Endothelial cell of umbilical vein (primary cell): ENCODE data around the gene ASCL5. TPM values are rescaled to one million over a fixed set of nuclear protein-coding genes. Genes with fewer than 3 reads are reported as not detected.

Experiments
- BruUV-seq: library from RNA; stranded (reverse); fragments of 400-500 nt; replicated peaks from 2 replicates; lab custom pipeline; 2021; lab: Mats Ljungman, UMichigan
- CTCF ChIA-PET: fragments of 300-600, 350-600 bp; sonication (Branson Sonifier 250); formaldehyde crosslinking; loops from one replicate; lab custom pipeline; 2021; ENCODE audit warnings: antibody characterized with exemption, inconsistent platforms; lab: Charles Lee
- POLR2A ChIA-PET: fragments of 300-600, 350-600 bp; sonication (Branson Sonifier 250); formaldehyde crosslinking; loops from one replicate; lab custom pipeline; 2021; ENCODE audit warnings: antibody characterized with exemption, inconsistent platforms; lab: Charles Lee
- DNase-seq: peaks from one replicate; pipeline ENCODE4 v3.0.0-alpha.2; 2011; ENCODE audit warnings: low read depth, low spot score
- FAIRE-seq: peaks from 2 replicates; lab custom pipeline; 2011; peaks lifted over from hg19 to GRCh38; lab: Jason Lieb, UNC
- H2AFZ ChIP-seq: 2 replicates; pipeline ENCODE4 v1.6.0; 2012; ENCODE audit warnings: low read depth, low read length, control low read depth, inconsistent platforms
- H3K27ac ChIP-seq: 2 replicates; pipeline ENCODE4 v1.5.1; 2011; ENCODE audit warnings: low read depth, mild to moderate bottlenecking, control low read depth, low read length, moderate library complexity; ENCODE audit not compliant: insufficient read depth
- H3K27me3 ChIP-seq, 2 experiments: 2 replicates each; pipeline versions ENCODE4 v1.6.0 to v1.6.1; 2011; ENCODE audit warnings: low read length in 2 of 2, mixed read lengths in 1 of 2; ENCODE audit not compliant: control insufficient read depth in 2 of 2, insufficient read depth in 2 of 2
- H3K36me3 ChIP-seq, 2 experiments: 2 replicates in 1 of 2; 3 replicates in 1 of 2; pipeline ENCODE4 v1.5.1; 2011; ENCODE audit warnings: low read length in 2 of 2, mild to moderate bottlenecking in 1 of 2, moderate library complexity in 1 of 2; ENCODE audit not compliant: control insufficient read depth in 2 of 2, insufficient read depth in 2 of 2; ENCODE audit errors: extremely low read depth in 1 of 2
- H3K4me1 ChIP-seq: 3 replicates; pipeline ENCODE4 v1.5.1; 2011; ENCODE audit warnings: mild to moderate bottlenecking, low read length; ENCODE audit not compliant: control insufficient read depth, insufficient read depth; ENCODE audit errors: extremely low read depth
- H3K4me2 ChIP-seq: 2 replicates; pipeline ENCODE4 v1.6.1; 2011; ENCODE audit warnings: low read length, control low read depth, mixed read lengths; ENCODE audit not compliant: insufficient read depth
- H3K4me3 ChIP-seq, 3 experiments: fragments of 200-600 bp in 1 of 3; sonication (generic), shearing (Covaris generic) in 1 of 3; replicated peaks in 1 of 3; 2 replicates each; pipeline ENCODE4 v1.5.1; 2011 to 2016; ENCODE audit warnings: control low read depth in 3 of 3, low read length in 3 of 3, mild to moderate bottlenecking in 2 of 3, inconsistent platforms in 1 of 3, low read depth in 1 of 3, moderate library complexity in 1 of 3; ENCODE audit not compliant: insufficient read depth in 1 of 3
- H3K79me2 ChIP-seq: 2 replicates; pipeline ENCODE4 v1.6.0; 2012; ENCODE audit warnings: low read length, inconsistent platforms; ENCODE audit not compliant: control insufficient read depth, insufficient read depth
- H3K9ac ChIP-seq: replicated peaks from 2 replicates; pipeline ENCODE3; 2011; ENCODE audit warnings: low read length, control low read depth; ENCODE audit not compliant: insufficient read depth; ENCODE audit errors: extremely low read depth
- H3K9me1 ChIP-seq: replicated peaks from 3 replicates; pipeline ENCODE4 v1.6.0; 2011; ENCODE audit warnings: mild to moderate bottlenecking, low read length; ENCODE audit not compliant: control insufficient read depth, insufficient read depth; ENCODE audit errors: extremely low read depth
- H3K9me3 ChIP-seq: replicated peaks from 2 replicates; pipeline ENCODE4 v1.5.1; 2012; ENCODE audit warnings: low read length, inconsistent platforms; ENCODE audit not compliant: control insufficient read depth, insufficient read depth
- H4K20me1 ChIP-seq: replicated peaks from 2 replicates; pipeline ENCODE3; 2011; ENCODE audit warnings: mild to moderate bottlenecking, low read length; ENCODE audit not compliant: control insufficient read depth, insufficient read depth; ENCODE audit errors: extremely low read depth
- EZH2 ChIP-seq: IDR thresholded peaks from 2 replicates; pipeline ENCODE4 v1.6.1; 2012; ENCODE audit warnings: borderline replicate concordance, low read depth, mild to moderate bottlenecking, moderate library complexity, low read length, inconsistent platforms; ENCODE audit not compliant: severe bottlenecking
- FOS ChIP-seq: IDR thresholded peaks from 2 replicates; pipeline ENCODE4 v1.6.1; 2011; ENCODE audit warnings: mild to moderate bottlenecking, low read length, moderate library complexity, borderline replicate concordance; ENCODE audit not compliant: insufficient read depth
- GATA2 ChIP-seq: IDR thresholded peaks from 2 replicates; pipeline ENCODE4 v1.7.0; 2011; ENCODE audit warnings: low read depth, mild to moderate bottlenecking, moderate library complexity, mixed read lengths, low read length; ENCODE audit not compliant: insufficient read length, insufficient read depth
- JUN ChIP-seq: IDR thresholded peaks from 2 replicates; pipeline ENCODE4 v1.6.1; 2011; ENCODE audit warnings: borderline replicate concordance, low read depth; ENCODE audit not compliant: insufficient read length, insufficient read depth
- MYC ChIP-seq: IDR thresholded peaks from one replicate; pipeline ENCODE4 v1.6.1; 2011; ENCODE audit warnings: mild to moderate bottlenecking, low read depth, low read length
- POLR2A ChIP-seq: IDR thresholded peaks from 2 replicates; pipeline ENCODE4 v1.6.1; 2012; ENCODE audit warnings: low read depth, mild to moderate bottlenecking, control low read depth, low read length
- POLR2AphosphoS5 ChIP-seq: IDR thresholded peaks from 2 replicates; pipeline ENCODE4 v1.6.1; 2012; ENCODE audit warnings: low read depth, mild to moderate bottlenecking, control low read depth, low read length, moderate library complexity; ENCODE audit not compliant: insufficient read depth
- dilution Hi-C: fragments of 300-500 bp; cut with MboI; formaldehyde crosslinking; loops from one replicate; pipeline ENCODE4 v1.15.0; 2019; ENCODE audit warnings: low sequenced_read_pairs; ENCODE audit not compliant: extremely low pct_ligation_motif_present
- intact Hi-C: fragments of 100-400 bp; cut with micrococcal nuclease; formaldehyde crosslinking; loops from one replicate; pipeline ENCODE4 v1.10.0; 2022
- polyA plus RNA-seq, 4 experiments: library from polyadenylated mRNA; depleted of rRNA in 3 of 4; stranded (reverse) in 3 of 4; unstranded in 1 of 4; fragments of >200 nt; gene quantifications; 2 replicates each; pipeline versions ENCODE4 v1.2.1 to v1.2.3, GENCODE V29; 2011 to 2012; ENCODE audit warnings: missing spikeins in 1 of 4
- total RNA-seq: library from RNA; stranded (reverse); gene quantifications from 2 replicates; pipeline ENCODE4 v1.2.3, GENCODE V29; 2021
- TF ChIP-seq, protein P1 (sequence below): IDR thresholded peaks from 2 replicates; pipeline ENCODE4 v1.6.1; 2011; ENCODE audit not compliant: insufficient read depth, insufficient read length
- TF ChIP-seq, protein P2 (sequence below), 2 donors: IDR thresholded peaks; 1 replicate in 1 of 2; 2 replicates in 1 of 2; pipeline ENCODE4 v1.5.1; 2011; ENCODE audit warnings: low read length in 2 of 2, mild to moderate bottlenecking in 2 of 2, moderate library complexity in 2 of 2, control low read depth in 1 of 2, inconsistent platforms in 1 of 2, low read depth in 1 of 2; ENCODE audit not compliant: insufficient read depth in 1 of 2; ENCODE audit errors: extremely low read depth in 1 of 2

Gene ASCL5
- total and polyA plus RNA-seq, 2 donors (not counting 3 experiments of a cell fraction or from before 2014, with no cell fraction given) = not detected

DNA sequence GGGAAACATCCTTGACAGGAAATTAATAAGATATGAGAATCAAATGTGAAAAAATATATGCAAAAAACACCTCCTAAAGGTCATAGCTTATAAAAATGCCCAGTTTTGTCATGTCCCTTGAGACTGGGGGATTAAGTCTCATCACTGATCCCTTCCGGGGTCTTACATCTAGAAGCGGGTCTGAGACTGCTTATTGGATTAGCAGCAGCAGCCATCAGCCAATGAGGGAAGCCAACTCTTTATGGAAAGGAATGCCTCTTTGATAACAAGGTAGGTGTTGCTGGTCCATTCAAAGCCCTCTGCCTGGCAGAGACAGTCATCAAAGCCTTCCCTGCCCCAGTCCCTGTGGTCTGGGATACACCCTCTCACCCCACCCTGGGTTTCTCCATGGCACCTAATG lies 10.9 kb downstream of the ASCL5 start:
- Histone ChIP-seq H3K79me2 (no peaks in the 10 kb centered on the region), H3K9me1 (no peaks in the 10 kb centered on the region), H2AFZ (no peak overlapping the region), H3K27ac (no peak overlapping the region), H3K4me2 (no peak overlapping the region), H3K36me3 (no peaks in the 10 kb centered on the region), H3K4me3 (no peak overlapping the region), H3K9ac (no peak overlapping the region), H4K20me1 (no peaks in the 10 kb centered on the region), H3K9me3 (no peaks in the 10 kb centered on the region), H3K4me1 (no peaks in the 10 kb centered on the region), H3K27me3 (peaks cover 28 to 55% of the 10 kb centered on the region in 2 experiments)
- intact Hi-C loops (loop anchor here (10.0 kb wide), 1 partner anchor 561 kb away; no protein-coding TSS in a partner anchor), dilution Hi-C loops (no loop called here)
- no TSS peak for BruUV-seq
- DNase-seq = no peak
- FAIRE-seq = no peak
- TF ChIP-seq, protein P1, sequence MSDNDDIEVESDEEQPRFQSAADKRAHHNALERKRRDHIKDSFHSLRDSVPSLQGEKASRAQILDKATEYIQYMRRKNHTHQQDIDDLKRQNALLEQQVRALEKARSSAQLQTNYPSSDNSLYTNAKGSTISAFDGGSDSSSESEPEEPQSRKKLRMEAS = no peak
- TF ChIP-seq POLR2A (no peak), FOS (no peak), JUN (no peak), GATA2 (no peak), POLR2AphosphoS5 (no peak), EZH2 (no peak), MYC (no peak)
- TF ChIP-seq, protein P2, sequence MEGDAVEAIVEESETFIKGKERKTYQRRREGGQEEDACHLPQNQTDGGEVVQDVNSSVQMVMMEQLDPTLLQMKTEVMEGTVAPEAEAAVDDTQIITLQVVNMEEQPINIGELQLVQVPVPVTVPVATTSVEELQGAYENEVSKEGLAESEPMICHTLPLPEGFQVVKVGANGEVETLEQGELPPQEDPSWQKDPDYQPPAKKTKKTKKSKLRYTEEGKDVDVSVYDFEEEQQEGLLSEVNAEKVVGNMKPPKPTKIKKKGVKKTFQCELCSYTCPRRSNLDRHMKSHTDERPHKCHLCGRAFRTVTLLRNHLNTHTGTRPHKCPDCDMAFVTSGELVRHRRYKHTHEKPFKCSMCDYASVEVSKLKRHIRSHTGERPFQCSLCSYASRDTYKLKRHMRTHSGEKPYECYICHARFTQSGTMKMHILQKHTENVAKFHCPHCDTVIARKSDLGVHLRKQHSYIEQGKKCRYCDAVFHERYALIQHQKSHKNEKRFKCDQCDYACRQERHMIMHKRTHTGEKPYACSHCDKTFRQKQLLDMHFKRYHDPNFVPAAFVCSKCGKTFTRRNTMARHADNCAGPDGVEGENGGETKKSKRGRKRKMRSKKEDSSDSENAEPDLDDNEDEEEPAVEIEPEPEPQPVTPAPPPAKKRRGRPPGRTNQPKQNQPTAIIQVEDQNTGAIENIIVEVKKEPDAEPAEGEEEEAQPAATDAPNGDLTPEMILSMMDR (IDR thresholded peaks at IDR 0.05; ENCODE audit: extremely low read depth in 1 of 2, insufficient read depth in 1 of 2, low read depth in 1 of 2, low read length in 2 of 2) = no peak
- ChIA-PET CTCF (interaction anchor here (0.7 to 3.7 kb wide), 9 partner anchors 9 to 557 kb away, joined by 3 to 54 read pairs (median 3); no protein-coding TSS in a partner anchor), POLR2A (no interaction called here)
